Measurements from ENCODE around the gene UBE2D1. TPM values are rescaled to one million over a fixed set of nuclear protein-coding genes. Genes with fewer than 3 reads are reported as not detected.

The UBE2D1 gene
- total and polyA plus RNA-seq, 2 of the 4 experiments (the other 2 are of a cell fraction): 9.1 to 9.7 TPM

DNA sequence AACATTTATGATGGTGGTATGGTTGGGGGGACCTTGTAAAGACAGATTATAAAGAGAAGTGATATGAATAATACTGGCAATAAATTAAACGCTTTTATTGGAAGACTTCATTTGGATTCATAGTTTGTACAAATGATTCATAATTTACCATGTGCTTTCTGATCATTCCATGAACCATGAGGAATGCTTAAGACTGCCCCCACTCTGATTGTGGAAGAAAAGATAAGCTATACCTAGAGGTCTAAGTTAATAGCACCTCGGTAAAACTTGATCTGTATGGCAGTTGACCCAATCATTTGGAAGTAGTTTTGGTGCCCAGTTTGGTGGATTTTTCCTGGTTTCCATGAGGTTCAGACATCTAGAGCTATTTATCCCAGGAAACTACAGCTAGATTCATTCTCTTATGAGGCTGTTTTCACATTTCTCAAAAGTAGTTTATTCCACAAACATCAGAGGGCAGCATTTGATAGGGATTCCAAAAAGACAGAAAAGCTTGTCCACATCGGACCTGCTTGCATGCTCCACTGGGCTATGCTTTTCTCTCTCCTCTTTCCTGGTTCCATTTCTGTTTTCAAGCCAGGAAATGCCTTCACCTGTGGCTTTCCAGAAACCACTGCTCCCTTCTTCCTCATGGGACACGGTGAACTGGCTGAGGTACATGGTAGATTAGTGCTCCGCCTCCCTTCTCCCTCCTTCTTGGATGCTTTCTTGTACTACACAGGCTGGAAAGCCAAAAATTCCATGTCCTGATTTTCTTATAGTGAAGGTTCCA lies 79.7 kb downstream of the UBE2D1 start:
- peak overlapping the region; percentile 88 for H2BK20ac ChIP-seq (ENCODE audit: low read depth, low read length)
- in situ Hi-C loops (cut with MboI; ENCODE audit: low sequenced_read_pairs) (loop anchor here (5.0 to 25.0 kb wide), 3 partner anchors 113 to 798 kb away; no protein-coding TSS in a partner anchor), intact Hi-C loops (cut with micrococcal nuclease) (loop anchor here (1.0 to 5.0 kb wide), 7 partner anchors 99 to 820 kb away; no protein-coding TSS in a partner anchor), dilution Hi-C loops (cut with HindIII; ENCODE audit: low sequenced_read_pairs, unreplicated experiment) (no loop called here)
- H2AFZ ChIP-seq (replicated peaks; ENCODE audit: low read length, poor library complexity): peak overlapping the region; percentile 85
- peak overlapping the region; percentile 68 for H3K4me2 ChIP-seq (ENCODE audit: low read depth, low read length)
- no peaks in the 10 kb centered on the region for H3K36me3 ChIP-seq (ENCODE audit: control insufficient read depth, insufficient read depth, low read length)
- CTCF ChIA-PET: interaction anchor here (0.6 to 2.0 kb wide), 13 partner anchors 36 to 409 kb away, joined by 3 to 11 read pairs (median 3); no protein-coding TSS in a partner anchor
- H3K9ac ChIP-seq (ENCODE audit: low read depth, low read length): no peak overlapping the region
- H2BK15ac ChIP-seq (ENCODE audit: low read depth, low read length): peak overlapping the region; percentile 57; the same call in 2 of the 3 replicates
- H3K79me1 ChIP-seq (ENCODE audit: low read depth in 1 of 2, low read length in 2 of 2): no peaks in the 10 kb centered on the region
- H4K5ac ChIP-seq (ENCODE audit: low read depth, low read length): peak overlapping the region; percentile 77
- peak overlapping the region in 1 of 2 experiments; percentile 73; a peak in 2 of 4 replicates for H4K8ac ChIP-seq (ENCODE audit: low read depth in 2 of 2, low read length in 2 of 2)
- H3K14ac ChIP-seq (replicated peaks; ENCODE audit: low read depth, low read length): peak overlapping the region; percentile 34; the same call in 1 of the 2 replicates
- H3K4me1 ChIP-seq (ENCODE audit: control insufficient read depth, insufficient read depth, low read length): peaks cover 5% of the 10 kb centered on the region
- peak overlapping the region; percentile 79 for H3K18ac ChIP-seq (ENCODE audit: low read depth, low read length)
- peak overlapping the region; percentile 65 for H4K91ac ChIP-seq (ENCODE audit: insufficient read depth, low read depth, low read length)
- DNase-seq (peak; percentile 80), ATAC-seq (ENCODE audit: low read depth) (peak; percentile 91)
- peaks cover 3% of the 10 kb centered on the region for H3K9me1 ChIP-seq (ENCODE audit: insufficient read depth, low read length)
- no peaks in the 10 kb centered on the region for H4K20me1 ChIP-seq (ENCODE audit: insufficient read depth, low read length)
- peak overlapping the region; percentile 17 for H2AK9ac ChIP-seq (replicated peaks; ENCODE audit: low read depth, low read length, poor library complexity)
- H3K9me3 ChIP-seq (ENCODE audit: control insufficient read depth, insufficient read depth, low read length): no peaks in the 10 kb centered on the region
- no TSS peak for BruUV-seq (replicated peaks)
- 14% methylated on average over 1 of the region's 5 CpGs; no CpG with 5 or more reads in 1 of the 2 experiments for WGBS, 2 experiments (ENCODE audit: extremely low coverage in 2 of 2, insufficient read length in 1 of 2)
- H2BK120ac ChIP-seq (ENCODE audit: low read depth, low read length): peak overlapping the region; percentile 93
- H3K4me3 ChIP-seq (ENCODE audit: insufficient read depth, low read depth, low read length): no peak overlapping the region
- POLR2A ChIA-PET (ENCODE audit: unreplicated experiment): no interaction called here
- no peak overlapping the region for H3K56ac ChIP-seq (ENCODE audit: extremely low read depth, insufficient read depth, low read length)
- no peak overlapping the region for H3K27ac ChIP-seq (ENCODE audit: insufficient read depth, low read length)
- no peak overlapping the region for H2BK5ac ChIP-seq (ENCODE audit: low read depth, low read length, poor library complexity, severe bottlenecking)
- peak overlapping the region; percentile 14; the same call in 1 of the 2 replicates for H2AK5ac ChIP-seq (ENCODE audit: low read depth, low read length)
- no peaks in the 10 kb centered on the region for H3K27me3 ChIP-seq (ENCODE audit: control insufficient read depth, insufficient read depth, low read length)
- H3K23ac ChIP-seq (ENCODE audit: low read depth, low read length): no peak overlapping the region
- peak overlapping the region; percentile 77; the same call in 1 of the 2 replicates for H3K4ac ChIP-seq (ENCODE audit: low read depth, low read length)
- TF ChIP-seq NFE2L2 (IDR thresholded peaks at IDR 0.05; ENCODE audit: low read depth, low read length) (no peak), FOS (IDR thresholded peaks at IDR 0.05; ENCODE audit: low read depth, low read length) (no peak), RCOR1 (IDR thresholded peaks at IDR 0.05; ENCODE audit: insufficient replicate concordance, low read length) (no peak), CHD1 (IDR thresholded peaks at IDR 0.05; ENCODE audit: low read depth, low read length) (no peak), MXI1 (IDR thresholded peaks at IDR 0.05; ENCODE audit: borderline replicate concordance, low read depth, low read length) (no peak), RFX5 (IDR thresholded peaks at IDR 0.05; ENCODE audit: low read depth, low read length) (no peak), RAD21 (IDR thresholded peaks at IDR 0.05; ENCODE audit: low read length) (peak; percentile 93), MAZ (IDR thresholded peaks at IDR 0.05; ENCODE audit: borderline replicate concordance, low read depth, low read length) (no peak), CEBPB (IDR thresholded peaks at IDR 0.05; ENCODE audit: low read depth, low read length) (no peak), BHLHE40 (IDR thresholded peaks at IDR 0.05; ENCODE audit: low read depth, low read length) (no peak), POLR2A (IDR thresholded peaks at IDR 0.05; ENCODE audit: low read depth, low read length) (0 out of 2 replicates have a peak, but pooled peaks have one; percentile 32), MAFK (IDR thresholded peaks at IDR 0.05; ENCODE audit: low read depth, low read length) (no peak), ELK1 (IDR thresholded peaks at IDR 0.05; ENCODE audit: borderline replicate concordance, low read depth, low read length) (no peak)
- TF ChIP-seq, protein P1, sequence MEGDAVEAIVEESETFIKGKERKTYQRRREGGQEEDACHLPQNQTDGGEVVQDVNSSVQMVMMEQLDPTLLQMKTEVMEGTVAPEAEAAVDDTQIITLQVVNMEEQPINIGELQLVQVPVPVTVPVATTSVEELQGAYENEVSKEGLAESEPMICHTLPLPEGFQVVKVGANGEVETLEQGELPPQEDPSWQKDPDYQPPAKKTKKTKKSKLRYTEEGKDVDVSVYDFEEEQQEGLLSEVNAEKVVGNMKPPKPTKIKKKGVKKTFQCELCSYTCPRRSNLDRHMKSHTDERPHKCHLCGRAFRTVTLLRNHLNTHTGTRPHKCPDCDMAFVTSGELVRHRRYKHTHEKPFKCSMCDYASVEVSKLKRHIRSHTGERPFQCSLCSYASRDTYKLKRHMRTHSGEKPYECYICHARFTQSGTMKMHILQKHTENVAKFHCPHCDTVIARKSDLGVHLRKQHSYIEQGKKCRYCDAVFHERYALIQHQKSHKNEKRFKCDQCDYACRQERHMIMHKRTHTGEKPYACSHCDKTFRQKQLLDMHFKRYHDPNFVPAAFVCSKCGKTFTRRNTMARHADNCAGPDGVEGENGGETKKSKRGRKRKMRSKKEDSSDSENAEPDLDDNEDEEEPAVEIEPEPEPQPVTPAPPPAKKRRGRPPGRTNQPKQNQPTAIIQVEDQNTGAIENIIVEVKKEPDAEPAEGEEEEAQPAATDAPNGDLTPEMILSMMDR (conservative IDR thresholded peaks at IDR 0.05; ENCODE audit: low read depth, low read length): peak; percentile 78
